Fibroblast of gingiva (primary cell): Measurements from ENCODE around the gene CTSW.
"Not testable (repeated sequence)": the region's sequence is repeated elsewhere in the genome, so short reads cannot be mapped to it uniquely, and the experiment has no call there.

Experiments used
- DNase-seq: peaks from one replicate; pipeline ENCODE4 v3.0.0-alpha.2; 2011; ENCODE audit warnings: low read depth

The CTSW gene

GRCh38 chr11:65885808-65886536 lies 6.3 kb downstream of the CTSW start:
- no peak for DNase-seq

GRCh38 chr11:65886826-65887722 lies 7.4 kb downstream of the CTSW start:
- no peak for DNase-seq

DNA sequence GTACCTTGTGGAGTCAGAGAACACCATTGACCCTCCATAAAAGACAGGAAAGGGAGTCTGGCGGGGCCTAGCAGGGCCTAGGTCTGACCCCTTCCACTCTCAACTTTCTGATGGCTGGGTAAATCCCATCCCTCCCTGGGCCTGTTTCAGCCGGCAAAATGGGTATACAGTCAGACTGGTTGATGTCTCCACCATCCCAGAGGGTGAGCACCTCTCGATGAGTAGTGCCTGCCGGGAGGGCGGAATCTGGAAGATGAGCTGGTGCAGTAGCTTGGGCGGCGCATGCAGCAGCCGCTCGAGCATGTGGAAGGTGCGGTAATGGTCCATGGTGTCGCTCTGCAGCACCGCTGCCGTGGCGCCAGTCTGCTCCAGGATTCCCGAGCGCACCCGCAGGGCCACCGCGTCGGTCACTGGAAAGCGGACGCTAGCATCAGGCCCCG lies 8.1 kb downstream of the CTSW start:
- no peak for DNase-seq

DNA sequence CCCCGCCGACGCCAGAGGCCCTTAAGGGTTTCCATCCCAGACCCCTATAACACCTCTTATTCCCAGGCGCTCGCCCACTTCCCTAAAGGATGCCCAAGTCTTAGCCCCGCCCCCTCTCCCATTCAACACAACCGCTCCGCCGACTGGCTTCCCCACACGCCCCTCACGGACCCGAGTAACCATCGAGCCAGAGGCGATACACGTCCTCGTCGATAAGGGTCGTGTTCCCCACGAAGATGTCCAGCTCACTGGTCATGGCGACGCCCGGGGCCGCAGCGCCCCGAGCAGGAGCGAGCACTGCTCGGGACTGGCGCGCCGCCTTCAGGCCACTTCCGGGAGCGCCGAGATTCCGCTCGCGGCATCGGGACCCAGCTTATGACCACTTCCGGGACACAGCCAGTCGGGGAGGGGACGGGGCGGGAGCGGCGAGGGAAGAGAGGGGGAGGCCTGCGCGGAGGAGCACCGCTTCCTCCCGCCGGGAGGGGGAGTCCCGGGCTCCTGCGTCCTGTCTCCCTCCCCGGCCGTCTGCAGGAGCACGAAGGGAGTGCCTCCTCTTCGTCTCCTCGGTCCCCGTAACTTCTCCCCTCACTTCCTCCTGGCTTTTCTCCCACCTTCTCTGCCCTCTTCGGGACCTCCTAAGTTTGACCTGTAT lies 8.7 kb downstream of the CTSW start, which contains the start of gene FIBP:
Gene FIBP, minus strand, starts transcription at position 309 of the 652 bp plus-strand sequence. Its CDS starts 53 bp downstream, at position 256.
- DNase-seq = peak; percentile 98

DNA sequence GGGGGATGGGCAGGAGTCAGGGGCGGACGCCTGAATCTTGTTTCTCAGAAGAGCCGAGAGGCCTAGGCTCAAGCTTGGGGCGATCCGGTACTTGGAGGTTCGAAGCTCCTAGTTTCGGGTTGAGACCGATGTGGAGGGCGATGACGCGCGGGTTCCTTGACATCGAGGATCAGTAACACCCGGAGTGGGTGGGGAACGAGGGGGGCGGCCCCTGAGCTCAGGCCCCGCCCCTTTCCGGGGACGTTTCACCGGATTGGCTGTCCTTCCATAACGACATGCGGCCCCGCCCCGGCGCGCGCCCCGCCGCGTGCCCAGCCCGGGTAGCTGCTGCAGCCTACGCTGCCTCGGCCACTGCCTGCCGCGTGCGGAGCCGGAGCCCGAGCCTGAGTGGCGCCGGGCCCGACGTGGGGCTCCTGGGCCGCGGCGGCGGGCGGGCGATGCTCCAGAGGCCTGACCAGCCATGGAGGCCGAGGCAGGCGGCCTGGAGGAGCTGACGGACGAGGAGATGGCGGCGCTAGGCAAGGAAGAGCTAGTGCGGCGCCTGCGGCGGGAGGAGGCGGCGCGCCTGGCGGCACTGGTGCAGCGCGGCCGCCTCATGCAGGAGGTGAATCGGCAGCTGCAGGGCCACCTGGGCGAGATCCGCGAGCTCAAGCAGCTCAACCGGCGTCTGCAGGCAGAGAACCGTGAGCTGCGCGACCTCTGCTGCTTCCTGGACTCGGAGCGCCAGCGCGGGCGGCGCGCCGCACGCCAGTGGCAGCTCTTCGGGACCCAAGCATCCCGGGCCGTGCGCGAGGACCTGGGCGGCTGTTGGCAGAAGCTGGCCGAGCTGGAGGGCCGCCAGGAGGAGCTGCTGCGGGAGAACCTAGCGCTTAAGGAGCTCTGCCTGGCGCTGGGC lies 10.9 kb downstream of the CTSW start, which contains the start of gene CCDC85B:
Gene CCDC85B, plus strand, starts transcription at position 350 of the 895 bp plus-strand sequence. Its CDS starts 111 bp downstream, at position 461.
- DNase-seq = peak; percentile 98

DNA sequence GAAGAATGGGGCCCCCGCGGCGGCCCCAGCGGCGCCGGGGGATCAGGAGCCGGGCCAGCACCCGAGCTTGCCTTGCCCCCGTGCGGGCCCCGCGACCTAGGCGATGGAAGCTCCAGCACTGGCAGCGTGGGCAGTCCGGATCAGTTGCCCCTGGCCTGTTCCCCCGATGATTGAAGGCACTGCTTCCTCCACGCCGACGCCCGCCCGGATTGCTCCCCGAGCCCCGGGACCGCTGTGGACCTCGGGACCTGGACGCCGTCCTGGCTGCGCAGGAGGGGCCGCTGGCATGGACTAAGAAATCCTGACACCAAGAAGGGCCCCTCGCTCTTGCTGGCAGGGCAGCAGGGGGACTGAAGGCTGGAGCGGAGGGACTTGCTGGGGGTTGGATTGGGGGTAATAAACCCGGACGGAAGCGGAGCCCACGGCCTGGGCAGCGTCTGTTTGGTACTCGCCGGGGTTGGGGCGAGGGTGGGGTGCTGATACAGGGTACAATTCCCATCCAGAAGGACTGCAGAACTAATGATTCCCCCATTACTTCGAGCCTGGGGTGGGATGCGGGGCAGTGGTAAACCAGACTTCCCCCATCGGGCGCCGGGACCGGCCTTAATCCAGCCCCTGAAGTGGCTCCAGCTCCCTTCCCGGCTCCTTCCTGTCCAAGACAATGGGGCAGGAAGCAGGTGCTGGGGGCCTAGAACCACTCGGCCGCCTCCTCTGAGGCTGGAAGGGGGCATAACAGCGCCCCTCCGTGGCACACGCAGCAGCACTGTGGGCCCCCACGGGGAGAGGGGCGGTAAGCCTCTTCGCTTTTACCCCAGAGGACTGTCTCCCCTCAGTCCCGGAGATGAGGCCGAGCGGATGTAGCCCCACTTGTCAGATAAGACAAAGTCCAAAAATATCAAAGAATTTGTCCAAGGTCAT lies 11.8 kb downstream of the CTSW start:
- peak; percentile 41 for DNase-seq

- not testable (repeated sequence) for DNase-seq
Measured at GRCh38 chr11:65892137-65892540, 12.5 kb downstream of the CTSW start.

DNA sequence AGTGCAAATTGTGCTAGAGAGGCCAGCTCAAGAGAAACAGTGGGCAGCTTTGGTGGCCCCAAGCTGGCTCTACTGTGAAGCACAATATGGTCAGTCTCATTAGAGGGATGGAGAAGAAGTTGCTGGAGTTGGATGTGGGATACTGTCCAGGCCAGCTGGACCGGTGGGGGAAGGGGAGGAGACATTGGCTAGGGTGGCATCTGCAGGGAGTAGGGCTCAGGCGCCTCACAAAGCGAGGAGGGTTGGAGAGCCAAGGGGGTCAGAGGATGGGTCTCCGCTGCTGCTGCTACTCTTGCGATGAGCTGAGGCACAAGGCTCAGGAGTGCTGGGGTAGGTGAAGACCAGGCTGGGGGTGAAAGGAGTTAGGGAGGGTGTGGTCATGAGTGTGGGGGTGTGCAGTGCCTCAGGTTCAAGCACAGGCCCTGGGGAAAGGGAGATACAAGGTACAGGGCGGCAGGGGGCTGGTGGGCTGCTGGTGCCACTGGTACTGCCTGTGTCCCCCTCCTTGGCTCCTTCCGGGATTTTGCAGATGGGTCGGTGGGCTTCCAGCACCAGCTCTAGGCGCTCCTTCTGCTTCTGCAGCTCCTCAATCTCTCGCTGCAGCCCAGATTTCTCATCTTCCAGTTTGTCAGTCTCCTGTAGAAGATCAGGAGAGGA lies 13.2 kb downstream of the CTSW start:
- DNase-seq = peak; percentile 35

DNA sequence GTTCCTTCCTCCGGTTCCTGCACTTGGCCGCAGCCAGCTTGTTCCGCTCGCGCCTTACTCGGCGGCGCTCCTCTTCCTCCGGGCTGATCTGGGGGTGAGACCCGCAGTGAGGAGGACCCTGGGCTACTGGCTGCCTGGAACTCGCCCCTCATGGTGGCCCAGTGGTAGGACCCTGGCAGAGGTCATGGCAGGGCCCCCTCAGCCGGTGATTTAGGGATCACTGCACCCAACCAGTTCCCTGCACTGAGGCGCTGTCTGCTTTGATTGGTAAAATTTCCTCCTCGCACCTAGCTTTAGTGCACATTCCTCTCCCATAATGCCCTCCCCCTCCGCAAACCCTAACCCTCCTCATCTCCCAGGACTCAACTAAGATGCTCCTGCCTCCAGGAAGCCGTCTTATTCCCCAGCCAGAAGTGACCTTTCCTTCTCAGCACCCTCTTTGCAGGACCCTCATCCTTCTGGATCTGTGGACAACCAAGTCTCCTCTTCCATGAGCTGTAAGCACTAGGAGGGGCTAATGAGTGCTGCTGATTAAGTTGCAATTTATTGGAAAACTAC lies 14.5 kb downstream of the CTSW start:
- no peak for DNase-seq

- no peak for DNase-seq
Measured at GRCh38 chr11:65895482-65895981, 15.9 kb downstream of the CTSW start.

- no peak for DNase-seq
Measured at GRCh38 chr11:65896034-65896999, 16.7 kb downstream of the CTSW start.

DNA sequence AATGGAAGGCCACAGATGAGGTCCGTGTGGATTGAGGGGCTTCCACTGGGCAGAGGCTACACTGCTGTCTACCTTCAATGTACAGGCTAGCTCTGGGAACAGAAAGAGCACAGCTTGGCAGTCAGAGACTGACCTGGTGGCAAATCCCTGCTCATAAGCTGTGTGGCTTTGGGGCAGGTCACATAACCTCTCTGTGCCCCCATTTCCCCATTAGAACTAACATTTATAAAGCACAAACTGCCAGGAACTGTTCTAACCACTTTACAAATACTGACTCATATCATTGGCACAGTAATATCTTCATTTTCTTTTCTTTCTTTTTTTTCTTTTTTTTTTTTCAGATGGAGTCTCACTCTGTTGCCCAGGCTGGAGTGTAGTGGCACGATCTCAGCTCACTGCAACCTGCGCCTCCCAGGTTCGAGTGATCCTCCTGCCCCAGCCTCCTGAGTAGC lies 17.4 kb downstream of the CTSW start:
- peak; percentile 23 for DNase-seq

DNA sequence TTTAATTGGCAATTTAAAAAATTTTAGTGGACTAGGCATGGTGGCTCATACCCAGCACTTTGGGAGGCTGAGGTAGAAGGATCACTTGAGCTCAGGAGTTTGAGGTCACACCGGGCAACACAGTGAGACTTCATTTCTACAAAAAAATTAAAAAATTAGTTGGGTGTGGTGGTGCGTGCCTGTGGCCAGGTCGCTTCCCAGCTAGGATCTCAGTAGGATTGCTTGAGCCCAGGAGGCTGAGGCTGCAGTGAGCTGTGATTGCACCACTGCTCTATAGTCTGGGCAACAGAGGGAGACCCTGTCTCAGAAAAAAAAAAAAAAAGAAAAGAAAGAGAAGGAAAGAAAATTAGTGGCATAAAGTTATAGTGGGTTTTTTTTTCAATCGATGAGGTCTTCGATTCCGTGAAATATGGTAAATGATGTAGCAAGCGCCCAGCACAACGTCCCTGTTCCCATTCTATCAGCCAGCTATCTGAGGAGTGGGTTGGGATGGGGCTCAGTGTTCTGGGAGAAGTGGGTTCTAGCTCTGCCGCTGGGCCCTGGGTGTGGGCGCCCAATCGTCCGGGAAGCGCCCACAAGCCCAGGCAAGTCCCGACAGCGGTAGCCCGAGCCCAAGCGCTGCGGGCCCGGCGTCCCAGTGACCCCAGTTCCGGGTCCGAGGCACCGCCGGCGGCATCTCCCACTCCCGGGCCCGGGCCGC lies 19.2 kb downstream of the CTSW start:
- peak; percentile 28 for DNase-seq

- peak; percentile 83 for DNase-seq
Measured at GRCh38 chr11:65899356-65900124, 19.9 kb downstream of the CTSW start.

GRCh38 chr11:65900125-65900898 lies 20.7 kb downstream of the CTSW start, which contains the start of gene FOSL1:
TSS of gene FOSL1 (minus strand) at chr11:65900388. CDS start at chr11:65900339, 49 bp downstream.
- peak; percentile 98 for DNase-seq

DNA sequence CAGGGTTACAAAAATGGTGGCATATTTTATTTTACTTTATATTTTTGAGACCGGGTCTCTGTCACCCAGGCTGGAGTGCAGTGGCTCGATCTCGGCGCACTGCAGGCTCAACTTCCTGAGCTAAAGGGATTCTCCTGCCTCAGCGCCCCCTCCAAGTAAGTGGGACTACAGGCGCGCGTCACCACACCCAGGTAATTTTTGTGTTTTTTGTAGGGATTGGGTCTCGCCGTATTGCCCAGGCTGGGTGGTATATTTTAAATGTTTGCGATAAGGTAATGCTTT lies 21.2 kb downstream of the CTSW start:
- DNase-seq = no peak
